ENCODE results near the gene FAM20C.

FAM20C gene

DNA sequence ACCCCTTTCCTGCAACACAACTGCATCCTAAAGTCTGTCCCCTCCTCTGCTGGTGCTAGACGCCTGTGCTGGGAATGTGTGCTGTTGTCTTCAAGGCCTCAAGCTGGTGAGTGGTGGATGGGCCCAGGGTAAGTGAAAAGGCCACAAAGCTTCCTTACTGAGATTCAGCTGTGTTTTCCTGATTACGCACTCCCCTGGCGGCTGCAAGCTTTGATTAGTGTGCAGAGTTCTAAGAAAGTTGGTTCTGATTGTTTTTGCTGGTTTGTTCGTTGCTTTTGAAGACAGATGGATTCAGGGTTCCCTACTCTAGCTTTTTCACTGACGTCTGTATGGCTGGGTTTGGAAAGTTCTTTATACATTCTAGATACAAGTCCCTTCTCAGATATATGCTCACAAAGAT is 85.7 kb downstream of the FAM20C start:
- no peak for DNase-seq

DNA sequence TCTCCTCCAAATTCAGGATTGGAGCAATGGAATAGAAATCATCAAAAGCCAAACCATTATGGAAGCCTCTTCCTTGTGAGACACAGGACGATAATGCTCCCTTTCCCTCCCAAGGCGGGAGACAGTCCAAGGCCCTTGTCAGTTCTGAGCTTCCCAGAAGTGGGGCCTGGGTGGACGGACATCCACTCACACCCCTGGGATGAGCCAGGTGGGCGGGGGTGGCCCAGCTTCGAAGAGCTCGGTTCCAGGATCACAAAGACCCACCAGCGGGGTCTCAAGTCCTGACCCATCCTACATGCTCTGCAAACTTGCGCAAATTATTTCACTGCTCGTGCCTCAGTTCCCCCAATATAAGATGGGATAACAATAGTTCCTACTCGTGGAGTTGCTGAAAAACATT is 87.5 kb downstream of the FAM20C start:
- no peak for DNase-seq

DNA sequence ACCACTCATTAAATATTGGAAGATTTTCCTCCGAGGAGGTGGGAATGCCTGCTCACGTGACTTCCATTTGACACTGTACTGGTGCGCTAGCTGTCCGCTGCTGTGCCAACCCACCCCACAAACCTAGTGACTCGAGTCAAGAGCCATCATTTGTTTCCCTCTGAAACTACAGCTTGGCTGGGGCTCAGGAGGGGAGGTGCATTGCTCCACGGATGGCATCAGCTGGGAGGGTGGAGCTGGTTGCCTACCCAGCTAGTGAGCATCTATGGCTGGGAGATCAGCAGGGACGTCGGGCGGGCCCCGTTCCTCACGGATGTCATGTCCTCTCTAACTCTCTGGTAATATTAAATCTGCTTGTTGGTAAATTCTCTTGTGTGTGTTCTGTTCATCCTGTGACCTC is 88.1 kb downstream of the FAM20C start:
- no peak for DNase-seq

DNA sequence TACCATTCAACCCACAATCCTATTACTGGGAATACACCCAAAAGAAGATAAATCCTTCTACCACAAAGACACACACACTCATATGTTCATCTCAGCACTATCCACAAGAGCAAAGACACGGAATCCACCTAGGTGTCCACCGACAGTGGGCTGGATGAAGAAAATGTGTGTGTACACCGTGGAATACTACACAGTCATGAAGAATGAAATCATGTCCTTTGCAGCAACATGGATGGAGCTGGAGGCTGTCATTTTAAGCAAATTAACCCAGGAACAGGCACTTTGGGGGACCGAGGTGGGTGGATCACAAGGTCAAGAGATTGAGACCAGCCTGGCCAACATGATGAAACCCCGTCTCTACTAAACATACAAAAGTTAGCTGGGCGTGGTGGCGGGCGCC is 89.3 kb downstream of the FAM20C start:
- DNase-seq, result no peak

DNA sequence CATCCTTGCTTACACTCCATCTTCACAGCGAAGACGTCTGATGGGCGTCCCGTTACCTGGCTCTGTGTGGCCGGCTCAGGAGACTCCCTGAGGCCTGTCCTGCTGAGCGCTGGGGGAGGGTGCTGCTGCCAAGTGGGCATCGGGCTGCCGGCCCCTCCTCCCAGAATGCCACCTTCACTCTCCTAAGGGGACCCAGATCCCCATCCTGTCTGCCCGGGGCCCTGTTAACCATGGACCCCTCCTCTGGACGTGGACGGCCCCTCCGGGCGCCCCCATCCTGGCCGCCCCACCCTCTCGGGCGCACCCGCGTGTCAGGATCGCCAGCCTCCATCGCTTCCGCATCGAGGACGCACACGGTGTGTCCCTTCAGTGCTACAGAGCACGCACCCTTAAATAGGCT is 90.2 kb downstream of the FAM20C start:
- DNase-seq, result no peak

DNA sequence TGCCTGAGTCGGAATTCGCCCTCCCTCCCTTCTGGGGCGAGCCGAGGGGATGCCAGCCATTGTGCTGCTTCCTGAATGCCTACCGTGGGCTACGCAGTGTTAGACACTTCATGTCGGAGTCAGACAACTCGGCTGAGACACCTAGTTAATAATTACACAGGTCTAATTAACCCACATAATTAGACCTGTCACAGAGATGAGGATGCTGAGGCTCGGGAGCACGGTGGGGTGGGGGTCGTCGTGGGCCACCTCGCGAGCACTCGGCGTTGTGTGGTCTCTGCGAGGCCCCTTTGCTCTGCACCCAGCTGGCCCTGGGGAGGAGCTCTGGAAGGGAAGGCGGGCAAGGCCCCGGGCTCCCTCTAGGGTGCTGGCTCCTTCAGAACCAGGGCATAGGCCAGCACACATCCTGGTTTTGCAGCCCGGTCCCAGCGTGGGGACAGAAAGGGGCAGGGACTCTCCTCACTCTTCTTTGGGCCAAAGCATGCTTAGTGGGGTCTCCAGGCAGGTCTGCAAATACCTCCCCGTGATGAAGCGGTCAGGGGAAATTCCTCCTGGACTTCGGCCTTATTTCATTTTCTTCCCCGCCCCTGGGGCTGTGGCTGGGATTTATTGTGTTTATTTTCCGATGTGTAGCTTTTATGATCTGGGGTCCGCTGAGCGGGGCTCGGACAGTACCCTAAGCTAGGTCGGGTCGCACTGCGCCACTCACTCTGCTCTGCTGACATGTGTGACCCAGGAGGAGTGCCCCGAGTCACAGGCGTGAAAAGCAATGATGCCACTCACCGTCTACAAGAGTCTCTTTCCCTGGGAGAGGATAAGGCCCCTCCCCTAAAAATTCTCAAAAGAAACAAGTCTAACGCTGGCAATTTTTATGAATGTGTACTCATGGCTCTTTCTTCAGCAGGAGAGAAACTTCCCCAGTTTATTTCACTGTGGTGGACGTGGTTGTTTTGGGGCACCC is 92.7 kb downstream of the FAM20C start:
- DNase-seq, result no peak

DNA sequence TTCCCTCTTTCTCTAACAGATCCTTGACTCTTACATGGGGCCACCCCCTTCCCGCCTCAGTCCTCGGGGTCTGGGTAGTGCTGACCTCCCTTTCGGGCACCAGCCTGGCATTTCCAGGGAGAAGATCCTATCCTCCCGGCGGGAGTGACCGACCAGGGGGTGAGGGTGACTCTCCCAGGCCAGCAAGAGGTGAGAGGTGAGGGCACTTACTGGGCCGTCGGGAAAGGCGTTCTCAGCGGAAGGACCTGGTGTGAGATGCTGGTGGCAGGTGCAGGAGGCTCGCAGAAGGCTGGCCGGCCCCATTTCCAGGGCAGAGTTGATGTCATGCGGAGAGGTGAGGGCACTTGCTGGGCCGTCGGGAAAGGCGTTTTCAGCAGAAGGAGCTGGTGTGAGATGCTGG is 93.4 kb downstream of the FAM20C start:
- DNase-seq, result no peak

DNA sequence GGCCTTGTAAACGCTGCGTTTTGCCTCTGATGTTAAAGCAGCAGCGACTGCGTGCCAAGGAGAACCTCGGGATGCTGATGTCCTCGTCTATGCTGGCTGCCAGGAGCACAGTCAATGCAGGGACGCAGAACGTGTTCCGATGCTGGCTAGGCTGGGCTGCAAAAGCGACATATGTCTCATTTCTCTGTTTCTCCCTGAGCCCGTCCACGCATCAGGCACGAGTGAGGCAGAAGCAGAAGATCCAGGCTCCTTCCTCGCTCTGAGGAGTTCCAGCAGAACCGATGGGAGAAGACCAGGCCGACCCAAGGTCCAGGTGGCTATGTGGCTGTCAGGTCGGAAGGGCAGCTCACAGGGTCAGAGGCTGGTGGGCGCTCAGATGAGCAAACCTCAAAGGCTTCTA is 93.9 kb downstream of the FAM20C start:
- DNase-seq, result no peak

DNA sequence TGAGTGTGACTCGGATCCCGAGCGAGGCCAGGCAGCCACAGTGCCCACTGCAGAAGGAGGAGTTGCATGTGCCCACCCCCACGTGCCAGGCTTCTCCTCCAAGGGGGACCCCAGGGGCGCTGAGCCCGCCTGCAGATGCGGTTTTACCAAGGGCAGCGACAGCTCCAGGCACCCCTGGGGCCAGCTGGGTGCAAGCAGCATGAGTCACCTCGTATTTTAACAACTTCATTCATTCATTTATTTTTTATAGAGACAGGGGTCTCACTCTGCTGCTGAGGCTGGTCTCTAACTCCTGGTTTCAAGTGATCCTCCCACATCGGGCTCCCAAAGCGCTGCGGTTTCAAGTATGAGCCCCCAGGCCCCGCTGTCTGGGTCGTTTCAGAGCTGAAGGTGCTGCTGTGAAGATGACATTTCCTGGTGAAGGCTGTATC is 96.3 kb downstream of the FAM20C start:
- no peak for DNase-seq

DNA sequence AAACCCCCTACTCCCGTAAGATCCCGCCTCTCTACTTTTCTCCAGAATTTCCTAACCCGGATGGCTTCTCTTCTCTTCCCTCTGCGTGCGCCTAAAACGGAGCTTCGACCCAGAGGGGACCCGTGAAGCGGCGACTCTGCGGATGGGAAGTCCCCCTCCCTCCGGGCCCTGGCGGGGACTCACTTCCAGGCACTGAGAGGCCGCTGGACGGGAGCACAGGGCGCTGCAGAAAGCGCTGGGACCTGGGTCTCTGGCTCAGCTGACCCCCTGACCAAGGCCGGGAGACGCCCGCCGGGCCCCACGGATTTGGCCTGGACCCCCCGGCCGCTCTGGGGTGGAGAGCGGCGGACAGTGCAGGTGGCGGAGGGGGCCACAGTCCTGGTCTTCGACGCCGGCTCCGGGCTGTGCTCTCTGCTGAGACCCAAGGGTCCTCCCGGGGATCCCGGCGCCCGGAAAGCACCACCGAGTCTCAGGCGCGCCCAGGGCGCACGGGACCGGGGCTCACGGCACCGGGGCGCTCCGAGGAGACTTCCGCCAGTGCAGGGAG is 96.9 kb downstream of the FAM20C start:
- DNase-seq, result no peak

DNA sequence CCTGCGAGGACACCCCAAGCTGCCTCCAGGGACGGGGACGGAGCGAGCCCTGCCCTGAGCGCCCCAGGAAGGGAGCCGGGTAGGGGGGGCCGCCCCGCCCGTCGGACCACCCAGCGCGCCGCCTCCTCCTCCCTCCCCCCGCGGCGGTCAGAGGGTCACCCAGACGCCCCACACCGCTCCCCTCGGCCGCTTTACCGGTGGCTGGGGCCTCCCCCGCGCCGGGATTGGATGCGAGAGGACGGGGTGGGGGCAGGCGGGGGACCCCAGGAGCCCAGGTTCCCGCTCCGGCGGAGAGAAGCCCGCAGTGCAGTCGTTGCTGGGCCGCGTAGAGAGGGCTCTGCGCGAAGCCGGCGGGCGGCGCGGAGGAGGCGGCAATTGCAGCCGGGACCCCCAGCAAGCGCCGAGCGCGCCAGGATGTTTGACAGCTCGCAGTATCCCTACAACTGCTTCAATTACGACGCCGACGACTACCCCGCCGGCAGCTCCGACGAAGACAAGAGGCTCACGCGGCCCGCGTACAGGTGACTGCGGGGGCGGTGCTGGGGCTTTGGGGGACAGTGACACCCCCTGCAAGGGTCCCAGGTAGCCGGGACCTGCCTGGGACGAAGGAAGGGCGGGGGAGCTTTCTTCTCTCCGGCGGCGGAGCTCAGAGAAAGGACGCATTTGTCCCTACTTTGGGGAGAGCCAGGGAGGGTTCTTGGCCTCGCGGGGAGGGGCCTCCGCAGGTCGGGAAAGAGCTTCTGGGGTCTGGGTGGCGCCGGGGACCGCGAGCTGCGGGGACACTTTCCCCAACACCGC is 97.6 kb downstream of the FAM20C start, which contains the start of gene FOXL3:
Gene FOXL3, plus strand, starts transcription at position 415 of the 798 bp plus-strand sequence. Its CDS starts 0 bp downstream, at position 415.
- DNase-seq, result no peak

DNA sequence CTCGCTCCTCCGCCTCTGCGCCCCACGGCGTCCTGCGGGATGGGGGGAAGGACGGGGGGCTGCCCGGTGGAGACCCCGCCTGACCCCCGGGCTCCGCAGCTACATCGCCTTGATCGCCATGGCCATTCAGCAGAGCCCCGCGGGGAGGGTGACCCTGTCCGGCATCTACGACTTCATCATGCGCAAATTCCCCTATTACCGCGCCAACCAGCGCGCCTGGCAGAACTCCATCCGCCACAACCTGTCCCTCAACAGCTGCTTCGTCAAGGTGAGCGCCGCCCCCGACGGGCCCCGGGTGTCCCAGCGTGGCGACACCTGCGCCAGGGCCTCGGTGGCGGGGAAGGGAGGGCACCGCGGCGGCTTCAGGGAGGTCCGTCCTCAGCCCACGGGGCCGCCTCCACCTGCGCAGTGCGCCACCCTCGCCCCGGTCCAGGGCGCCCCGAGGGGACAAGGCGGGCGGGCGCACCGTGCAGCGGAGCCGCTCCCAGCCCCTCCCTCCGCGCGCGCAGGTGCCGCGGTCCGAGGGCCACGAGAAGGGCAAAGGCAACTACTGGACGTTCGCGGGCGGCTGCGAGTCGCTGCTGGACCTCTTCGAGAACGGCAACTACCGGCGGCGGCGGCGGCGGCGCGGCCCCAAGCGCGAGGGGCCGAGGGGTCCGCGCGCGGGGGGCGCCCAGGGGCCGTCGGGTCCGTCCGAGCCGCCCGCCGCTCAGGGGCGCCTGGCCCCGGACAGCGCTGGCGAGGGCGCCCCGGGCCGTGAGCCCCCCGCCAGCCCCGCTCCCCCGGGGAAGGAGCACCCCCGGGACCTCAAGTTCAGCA is 98.4 kb downstream of the FAM20C start:
- DNase-seq, result no peak

DNA sequence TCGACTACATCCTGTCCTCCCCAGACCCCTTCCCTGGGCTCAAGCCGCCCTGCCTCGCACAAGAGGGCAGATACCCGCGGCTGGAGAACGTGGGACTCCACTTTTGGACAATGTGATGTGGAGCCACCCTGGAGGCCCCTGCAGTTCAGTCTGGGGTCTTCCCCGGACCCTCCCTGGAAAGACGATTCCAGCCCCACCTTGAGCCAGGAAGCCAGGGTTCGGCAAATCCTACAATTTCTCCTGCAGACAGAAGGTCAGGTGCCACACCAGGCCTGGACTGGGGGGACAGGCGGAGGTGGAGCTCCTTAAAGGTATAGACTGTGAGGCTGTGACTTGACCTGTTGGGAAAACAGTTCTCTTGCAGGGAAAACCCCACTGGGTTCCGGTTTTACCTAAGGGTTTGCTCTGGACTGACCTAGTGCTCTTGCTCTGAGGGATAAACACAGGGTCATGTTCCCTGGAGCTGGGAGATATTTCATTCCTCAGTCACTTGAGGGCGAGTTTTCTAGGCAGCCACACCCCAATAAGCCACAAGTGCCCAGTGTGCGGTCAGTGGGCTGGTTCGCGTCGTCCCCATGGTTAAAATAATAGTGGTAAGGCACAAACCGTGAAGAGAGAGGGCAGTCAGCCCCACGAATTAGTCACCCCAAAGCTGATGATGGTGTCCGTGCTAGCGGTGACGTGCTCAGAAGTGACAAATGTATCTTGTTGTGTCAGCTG is 99.2 kb downstream of the FAM20C start:
- DNase-seq, result no peak

DNA sequence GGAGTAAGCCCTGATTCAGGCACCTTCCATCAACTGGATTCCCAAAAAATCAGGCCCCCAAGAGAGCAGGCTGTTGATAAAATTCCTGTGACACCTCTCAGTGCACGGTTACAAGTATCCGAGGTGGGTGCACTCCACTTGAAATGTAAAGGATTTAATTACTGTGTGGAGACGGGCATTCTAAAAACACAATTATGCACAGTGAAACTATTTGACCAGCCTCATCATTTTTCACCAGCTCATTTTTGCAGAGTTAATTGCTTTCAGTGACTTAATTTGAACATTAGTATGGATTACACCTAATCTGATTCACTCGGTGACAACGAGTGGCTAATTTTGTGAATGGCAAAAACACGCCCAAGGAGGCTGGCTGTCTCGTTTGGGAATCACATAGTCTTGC is 99.9 kb downstream of the FAM20C start:
- no peak for DNase-seq

DNA sequence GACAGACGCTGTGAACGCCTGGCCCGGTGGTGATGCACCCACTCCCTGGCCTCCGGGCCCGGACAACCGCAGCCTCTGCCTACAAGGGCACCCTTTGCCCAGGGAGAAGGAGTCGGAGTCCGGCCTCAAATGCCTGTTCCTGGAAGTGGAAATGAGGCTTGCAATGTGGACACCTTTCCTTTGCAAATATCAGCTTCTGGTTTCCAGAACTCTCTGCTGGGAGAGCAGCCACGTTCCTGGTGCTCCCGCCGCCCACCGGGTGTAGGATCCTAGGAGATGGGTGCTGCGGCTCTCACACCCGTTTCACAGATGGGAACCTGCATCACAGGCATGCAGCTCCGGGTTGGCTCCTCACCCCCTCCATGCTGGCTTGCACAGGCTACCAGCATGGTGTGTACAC is 100.5 kb downstream of the FAM20C start:
- no peak for DNase-seq

DNA sequence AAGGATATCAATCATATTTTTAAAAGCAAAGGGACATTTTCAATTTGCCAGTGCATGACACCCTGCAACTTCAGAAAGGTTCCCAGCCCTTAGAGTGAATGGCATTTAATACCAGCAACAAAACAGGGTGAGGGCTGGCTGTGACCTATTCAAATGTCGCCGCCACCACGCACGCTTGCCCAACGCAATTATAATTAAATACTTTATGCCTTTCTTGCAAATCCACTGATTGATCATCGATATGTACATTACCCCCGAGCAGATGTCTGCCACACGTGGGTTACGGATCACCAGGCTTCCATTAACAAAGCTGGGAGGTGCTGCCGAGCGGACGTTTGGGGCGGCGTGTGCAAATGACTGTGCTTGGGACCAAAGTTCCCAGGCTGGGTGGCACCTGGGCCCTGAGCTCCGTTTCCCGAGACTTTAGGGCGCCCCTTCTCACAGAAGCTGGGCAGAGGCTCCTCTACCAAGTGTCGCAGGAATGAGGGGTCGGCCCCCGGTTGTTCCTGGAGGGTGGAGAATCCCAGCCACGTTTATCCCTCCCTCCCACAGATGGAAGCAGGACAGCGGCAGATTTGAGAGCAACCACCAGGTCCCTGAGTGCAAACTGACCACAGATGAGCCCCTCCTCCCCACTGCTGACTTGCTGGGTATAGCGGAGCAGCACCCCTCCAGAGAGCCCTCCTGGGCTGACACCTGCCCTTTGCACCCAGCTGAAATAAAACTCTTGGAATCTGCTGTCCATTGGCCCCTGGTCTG is 101.5 kb downstream of the FAM20C start:
- DNase-seq, result no peak

DNA sequence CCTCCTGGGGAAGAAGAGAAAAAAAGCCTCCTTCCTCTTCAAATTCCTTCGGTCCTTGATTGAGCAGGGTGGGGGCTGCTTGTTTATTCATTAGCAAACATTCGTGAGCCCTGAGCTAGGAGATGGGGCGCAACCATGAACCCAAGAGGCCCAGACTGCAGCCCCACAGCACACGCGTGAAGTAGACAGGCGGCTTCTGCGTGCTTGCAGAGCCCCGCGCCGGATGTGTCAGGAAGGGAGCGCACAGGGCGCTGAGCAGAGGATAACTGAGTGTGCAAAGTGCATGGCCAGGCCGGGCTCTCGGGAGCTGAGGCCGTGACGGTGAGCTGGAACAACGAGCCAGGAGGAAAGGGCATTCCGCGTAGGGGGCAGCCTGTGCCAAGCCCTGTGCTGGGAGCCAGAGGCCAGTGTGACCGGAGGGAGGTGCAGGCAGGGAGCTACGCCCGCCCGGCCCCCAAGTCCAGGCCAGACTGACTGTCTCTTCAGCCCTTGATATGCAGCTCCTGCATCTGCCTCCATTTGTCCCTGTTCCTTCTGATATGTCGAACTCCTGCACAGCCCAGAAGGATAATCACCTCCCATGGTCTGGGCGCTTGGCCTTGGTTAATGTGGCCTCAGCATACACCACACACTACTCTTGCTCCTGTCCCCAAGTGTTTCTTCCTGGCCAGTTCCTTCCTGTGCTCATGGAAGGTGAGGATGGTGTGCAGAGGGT is 102.2 kb downstream of the FAM20C start:
- no peak for DNase-seq

DNA sequence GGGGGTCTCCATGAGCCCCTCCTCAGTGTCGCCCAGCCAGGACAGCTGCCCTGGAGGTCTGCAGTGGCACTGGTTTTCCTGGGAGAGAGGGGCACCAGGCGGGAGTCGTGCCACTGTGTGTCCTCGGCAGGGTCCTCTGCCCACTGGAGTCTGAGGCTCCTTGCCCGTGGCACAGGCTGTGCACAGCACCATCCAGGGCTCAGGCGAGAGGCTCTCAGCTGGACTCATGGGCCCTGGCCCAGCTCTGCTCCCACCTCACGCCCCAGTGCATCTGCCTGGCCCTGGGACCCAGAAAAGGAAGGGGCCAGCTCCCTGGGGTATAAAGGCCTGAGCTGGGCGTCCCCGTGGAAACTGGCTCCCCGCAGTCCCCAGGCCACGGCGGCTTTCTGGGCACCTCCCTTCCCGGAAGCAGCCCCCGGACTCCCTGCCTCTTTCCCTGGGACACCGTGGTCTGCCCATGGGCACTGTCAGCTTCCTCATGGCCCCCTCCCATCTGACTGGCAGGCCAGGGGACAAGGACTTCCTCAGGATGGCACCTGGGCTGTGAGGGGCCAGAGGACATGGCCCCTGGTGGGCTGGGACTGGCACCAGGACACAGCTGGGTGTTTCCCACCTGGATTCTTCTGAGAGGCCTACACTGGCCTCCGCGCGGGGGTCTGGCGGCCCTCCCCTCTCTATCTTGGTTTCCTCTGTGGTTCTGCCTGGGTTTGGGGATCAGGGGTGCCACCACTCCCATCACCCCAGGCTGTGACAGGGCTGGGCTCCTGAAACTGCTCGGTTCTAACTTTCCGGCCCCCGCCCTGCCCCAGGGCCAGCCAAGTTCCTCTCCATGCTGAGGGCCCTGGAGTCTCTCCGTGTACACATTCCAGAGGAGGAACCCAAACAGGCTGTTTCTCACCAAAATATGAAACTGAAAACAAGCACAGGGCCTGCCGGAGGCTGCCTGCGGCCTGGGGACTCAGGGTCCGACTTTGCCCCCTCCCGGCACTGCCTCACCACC is 103.1 kb downstream of the FAM20C start:
- no peak for DNase-seq

DNA sequence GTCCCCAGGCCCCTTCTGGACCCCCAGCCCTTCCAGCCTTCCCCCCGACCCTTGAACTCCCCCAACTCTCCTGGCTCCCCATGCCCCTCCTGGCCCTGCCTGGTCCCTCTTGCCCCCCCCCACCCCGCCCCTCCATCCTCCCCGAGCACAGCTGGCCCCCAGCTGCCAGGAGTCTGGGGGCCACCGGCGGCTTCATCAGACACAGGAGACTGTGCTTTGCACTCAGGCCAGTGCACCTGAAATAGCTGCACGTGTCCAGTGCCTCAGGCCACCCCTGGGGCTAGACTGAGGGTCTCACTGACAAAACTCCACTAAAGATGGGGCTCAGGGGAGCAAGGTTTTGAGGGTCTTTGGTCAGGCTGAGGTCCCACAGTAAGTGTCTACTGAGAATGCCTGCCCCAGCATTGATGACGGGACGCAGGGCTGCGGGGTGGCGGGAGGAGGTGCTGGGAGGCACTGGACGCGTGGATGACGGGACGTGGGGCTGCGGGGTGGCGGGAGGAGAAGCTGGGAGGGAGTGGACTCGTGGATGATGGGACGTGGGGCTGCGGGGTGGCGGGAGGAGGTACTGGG is 104.1 kb downstream of the FAM20C start:
- DNase-seq, result no peak

Measured in GOT3 (cell line).